Keratinocyte (primary cell): ENCODE data around the gene VKORC1L1.

Source experiments
- EZH2 ChIP-seq: IDR thresholded peaks from one replicate; pipeline ENCODE4 v1.6.1; 2012; ENCODE audit warnings: inconsistent platforms, mild to moderate bottlenecking, low read length, moderate library complexity
- TF ChIP-seq, protein P1 (sequence below), 3 experiments: IDR thresholded peaks in 1 of 3; conservative IDR thresholded peaks in 1 of 3; optimal IDR thresholded peaks in 1 of 3; 2 replicates in 2 of 3; 3 replicates in 1 of 3; pipeline versions ENCODE3 to v1.5.1; 2011; ENCODE audit warnings: low read length in 3 of 3, mild to moderate bottlenecking in 3 of 3, moderate library complexity in 2 of 3, control low read depth in 1 of 3, inconsistent platforms in 1 of 3; ENCODE audit not compliant: insufficient read depth in 2 of 3; ENCODE audit errors: extremely low read depth in 1 of 3

DNA sequence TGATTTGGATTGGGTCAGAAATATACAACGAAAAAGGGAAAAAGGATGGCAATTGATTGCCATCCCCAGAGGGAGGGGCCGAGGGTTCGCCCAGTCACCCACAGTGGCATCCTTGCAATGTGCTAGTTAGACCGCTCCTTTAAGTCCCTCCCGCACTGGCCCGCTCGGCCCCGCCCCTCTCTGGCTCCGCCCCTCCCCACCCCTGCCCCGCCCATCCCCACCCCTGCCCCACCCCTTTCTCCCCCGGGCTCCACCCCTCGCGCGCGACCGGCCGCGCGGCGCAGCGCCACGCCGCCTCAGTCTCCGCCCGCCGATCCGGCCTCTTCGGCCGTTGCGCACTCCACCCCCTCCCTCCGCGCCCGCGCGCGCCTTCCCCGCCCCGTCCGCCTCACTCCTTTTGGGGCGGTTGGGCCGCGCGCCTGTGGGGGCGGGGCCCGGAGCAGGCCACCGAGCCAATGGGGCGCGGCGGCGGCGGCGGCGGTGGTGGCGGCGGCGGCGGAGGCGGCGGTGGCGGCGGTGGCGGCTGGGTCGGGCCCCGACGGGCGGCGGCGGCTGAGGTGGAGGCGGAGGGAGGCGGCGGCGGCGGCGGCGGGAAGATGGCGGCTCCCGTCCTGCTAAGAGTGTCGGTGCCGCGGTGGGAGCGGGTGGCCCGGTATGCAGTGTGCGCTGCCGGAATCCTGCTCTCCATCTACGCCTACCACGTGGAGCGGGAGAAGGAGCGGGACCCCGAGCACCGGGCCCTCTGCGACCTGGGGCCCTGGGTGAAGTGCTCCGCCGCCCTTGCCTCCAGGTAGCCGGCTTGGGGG, at the start of gene VKORC1L1:
- TF ChIP-seq, protein P1, sequence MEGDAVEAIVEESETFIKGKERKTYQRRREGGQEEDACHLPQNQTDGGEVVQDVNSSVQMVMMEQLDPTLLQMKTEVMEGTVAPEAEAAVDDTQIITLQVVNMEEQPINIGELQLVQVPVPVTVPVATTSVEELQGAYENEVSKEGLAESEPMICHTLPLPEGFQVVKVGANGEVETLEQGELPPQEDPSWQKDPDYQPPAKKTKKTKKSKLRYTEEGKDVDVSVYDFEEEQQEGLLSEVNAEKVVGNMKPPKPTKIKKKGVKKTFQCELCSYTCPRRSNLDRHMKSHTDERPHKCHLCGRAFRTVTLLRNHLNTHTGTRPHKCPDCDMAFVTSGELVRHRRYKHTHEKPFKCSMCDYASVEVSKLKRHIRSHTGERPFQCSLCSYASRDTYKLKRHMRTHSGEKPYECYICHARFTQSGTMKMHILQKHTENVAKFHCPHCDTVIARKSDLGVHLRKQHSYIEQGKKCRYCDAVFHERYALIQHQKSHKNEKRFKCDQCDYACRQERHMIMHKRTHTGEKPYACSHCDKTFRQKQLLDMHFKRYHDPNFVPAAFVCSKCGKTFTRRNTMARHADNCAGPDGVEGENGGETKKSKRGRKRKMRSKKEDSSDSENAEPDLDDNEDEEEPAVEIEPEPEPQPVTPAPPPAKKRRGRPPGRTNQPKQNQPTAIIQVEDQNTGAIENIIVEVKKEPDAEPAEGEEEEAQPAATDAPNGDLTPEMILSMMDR (optimal IDR thresholded peaks at IDR 0.05 in 1 of 3, IDR thresholded peaks at IDR 0.05 in 1 of 3, conservative IDR thresholded peaks at IDR 0.05 in 1 of 3; ENCODE audit: extremely low read depth in 1 of 3, insufficient read depth in 2 of 3, low read length in 3 of 3), result no peak
- no peak for TF ChIP-seq EZH2
